PFSK-1 (cell line): ENCODE measurements around the gene DST.

Source experiments
- FOXP2 ChIP-seq: optimal IDR thresholded peaks from 2 replicates; pipeline ENCODE3; 2011; ENCODE audit warnings: borderline replicate concordance, control low read depth, inconsistent platforms; ENCODE audit not compliant: insufficient read depth; ENCODE audit errors: extremely low read length, extremely low read depth
- POLR2AphosphoS5 ChIP-seq: IDR thresholded peaks from 2 replicates; pipeline ENCODE4 v1.6.1; 2012; ENCODE audit warnings: low read depth, mild to moderate bottlenecking, control low read depth, low read length, moderate library complexity
- REST ChIP-seq, 2 experiments: IDR thresholded peaks; 2 replicates each; pipeline versions ENCODE4 v1.6.1 to v1.8.0; 2011 to 2012; ENCODE audit warnings: low read depth in 2 of 2, low read length in 2 of 2, control low read depth in 1 of 2, inconsistent platforms in 1 of 2, mild to moderate bottlenecking in 1 of 2, moderate library complexity in 1 of 2; ENCODE audit not compliant: insufficient read depth in 1 of 2
- SIN3A ChIP-seq: IDR thresholded peaks from 2 replicates; pipeline ENCODE4 v1.6.1; 2012; ENCODE audit warnings: mild to moderate bottlenecking, low read length, moderate library complexity, borderline replicate concordance; ENCODE audit not compliant: insufficient read depth
- TAF1 ChIP-seq: IDR thresholded peaks from 2 replicates; pipeline ENCODE4 v1.6.1; 2012; ENCODE audit warnings: low read length, control low read depth, borderline replicate concordance; ENCODE audit not compliant: insufficient read depth

The DST gene

GRCh38 chr6:56499095-56499494, 143.6 kb downstream of the DST start:
- TF ChIP-seq POLR2AphosphoS5: no peak
- TF ChIP-seq REST (IDR thresholded peaks at IDR 0.05; ENCODE audit: insufficient read depth in 1 of 2, low read depth in 2 of 2, low read length in 2 of 2): no peak
- TF ChIP-seq SIN3A: no peak
- TF ChIP-seq FOXP2: no peak
- TF ChIP-seq TAF1: no peak

- TF ChIP-seq REST (IDR thresholded peaks at IDR 0.05; ENCODE audit: insufficient read depth in 1 of 2, low read depth in 2 of 2, low read length in 2 of 2): no peak
- no peak for TF ChIP-seq SIN3A
- TF ChIP-seq POLR2AphosphoS5: no peak
- TF ChIP-seq FOXP2: no peak
- TF ChIP-seq TAF1: no peak
Observed at GRCh38 chr6:56497691-56498090, 145.0 kb downstream of the DST start.

- TF ChIP-seq SIN3A: no peak
- TF ChIP-seq FOXP2: no peak
- TF ChIP-seq TAF1: no peak
- no peak for TF ChIP-seq POLR2AphosphoS5
- no peak for TF ChIP-seq REST (IDR thresholded peaks at IDR 0.05; ENCODE audit: insufficient read depth in 1 of 2, low read depth in 2 of 2, low read length in 2 of 2)
Observed at GRCh38 chr6:56497240-56497639, 145.4 kb downstream of the DST start.

- no peak for TF ChIP-seq TAF1
- TF ChIP-seq SIN3A: no peak
- TF ChIP-seq POLR2AphosphoS5: no peak
- TF ChIP-seq REST (IDR thresholded peaks at IDR 0.05; ENCODE audit: insufficient read depth in 1 of 2, low read depth in 2 of 2, low read length in 2 of 2): no peak
Observed at GRCh38 chr6:56495654-56496053, 147.0 kb downstream of the DST start.

- no peak for TF ChIP-seq TAF1
- TF ChIP-seq REST (IDR thresholded peaks at IDR 0.05; ENCODE audit: insufficient read depth in 1 of 2, low read depth in 2 of 2, low read length in 2 of 2): no peak
- no peak for TF ChIP-seq FOXP2
- no peak for TF ChIP-seq POLR2AphosphoS5
- no peak for TF ChIP-seq SIN3A
Observed at GRCh38 chr6:56491606-56492328, 150.9 kb downstream of the DST start.
